NOMO-1 treated with DMSO at 0.1 percent for 48 hours (cell line): ENCODE results near the gene C2orf81.
"Not testable (repeated sequence)": the region's sequence is repeated elsewhere in the genome, so short reads cannot be mapped to it uniquely, and the experiment has no call there.

ENCODE experiments used
- DNase-seq: peaks from one replicate; lab custom pipeline; 2025; ENCODE audit not compliant: unreplicated experiment; lab: John Stamatoyannopoulos, UW

C2orf81 gene

GRCh38 chr2:74421221-74421870 lies at the start of gene C2orf81, which contains the start of gene WDR54:
TSS of gene C2orf81 (minus strand) at chr2:74421619. CDS start at chr2:74421560, 59 bp downstream.
TSS of gene WDR54 (plus strand) at chr2:74421730. CDS start at chr2:74422154, 424 bp downstream.
- DNase-seq = peak; percentile 88

GRCh38 chr2:74470742-74471141 lies 49.3 kb upstream of the C2orf81 start:
- DNase-seq = not testable (repeated sequence)

GRCh38 chr2:74464406-74464805 lies 43.0 kb upstream of the C2orf81 start:
- DNase-seq = no peak

GRCh38 chr2:74462786-74463105 lies 41.3 kb upstream of the C2orf81 start:
- DNase-seq = no peak

DNA sequence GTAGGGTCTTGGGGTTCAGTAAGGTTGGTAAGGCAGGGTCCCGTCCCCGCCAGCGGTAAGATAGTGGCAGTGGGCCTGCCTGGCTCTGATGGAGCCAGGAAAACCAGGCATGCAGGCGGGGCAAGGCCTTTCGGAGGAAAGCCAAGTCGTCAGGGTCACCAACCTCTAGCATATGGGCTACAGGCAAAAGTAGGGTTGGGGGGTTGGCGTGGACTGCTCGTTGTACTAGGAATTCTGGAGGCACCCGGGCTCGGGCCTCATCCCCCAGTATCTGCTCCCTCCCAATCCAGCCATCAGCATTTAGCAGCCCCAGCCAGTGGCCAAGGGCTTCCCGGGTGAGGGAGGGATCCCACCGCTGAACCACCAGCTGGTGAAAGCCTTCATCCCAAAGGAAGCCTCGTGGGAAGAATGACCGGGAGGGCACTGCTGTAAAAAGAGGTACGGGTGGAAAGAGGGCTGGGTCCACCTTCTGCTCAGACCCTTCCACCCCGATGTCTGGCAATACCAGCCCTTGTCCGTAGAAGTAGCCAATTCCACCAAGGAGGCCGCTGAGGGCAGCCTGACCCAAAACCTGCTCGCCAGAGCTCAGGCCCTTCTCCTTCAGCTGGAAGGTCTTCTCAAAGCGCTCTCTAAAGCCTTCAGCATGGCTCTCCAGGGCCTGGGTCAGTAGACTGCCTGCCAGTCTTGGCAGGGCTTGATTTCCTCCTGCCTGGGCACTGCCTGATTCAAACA lies 40.8 kb upstream of the C2orf81 start:
- no peak for DNase-seq

DNA sequence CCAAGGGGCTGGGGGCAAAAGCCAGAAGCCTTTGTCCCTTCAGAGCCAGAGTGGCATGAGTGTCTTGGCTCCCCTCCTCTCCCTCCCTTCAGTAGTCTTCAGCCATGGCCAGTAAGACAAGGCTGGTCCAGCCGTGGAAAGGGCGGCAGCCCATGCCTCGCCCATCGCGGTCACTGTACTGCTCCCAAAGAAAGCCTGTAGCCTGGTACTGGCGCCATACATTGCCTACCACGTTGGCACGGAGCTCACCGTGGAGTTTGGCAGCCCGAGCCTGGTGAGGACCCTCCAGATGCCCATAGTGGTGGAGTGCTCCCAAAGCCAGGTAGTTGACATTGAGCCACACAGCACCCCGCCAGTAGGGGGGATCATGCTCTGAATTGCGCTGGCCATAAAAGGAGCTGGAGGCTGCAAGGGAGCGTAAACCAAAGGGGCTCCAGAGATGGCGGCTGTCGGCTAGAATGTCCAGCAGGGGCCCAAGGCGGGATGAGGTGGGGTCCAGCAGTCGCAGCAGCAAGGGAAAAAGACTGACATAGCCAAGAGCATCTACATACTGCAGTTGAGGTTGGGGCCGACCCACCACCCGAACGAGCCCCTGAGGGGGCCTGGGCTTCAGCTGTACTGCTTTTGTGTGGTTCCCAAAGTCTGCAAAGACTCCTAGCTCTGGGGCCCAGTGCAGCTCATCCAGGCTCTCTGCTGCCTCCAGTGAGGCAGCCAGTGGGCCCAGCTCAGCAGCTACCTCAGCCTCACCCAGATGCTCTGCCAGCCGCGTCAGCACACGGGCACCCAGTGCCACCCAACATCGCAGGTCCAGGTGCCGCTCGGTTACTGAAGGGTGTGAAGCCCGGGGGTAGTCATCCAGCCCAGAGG lies 40.0 kb upstream of the C2orf81 start:
- no peak for DNase-seq

DNA sequence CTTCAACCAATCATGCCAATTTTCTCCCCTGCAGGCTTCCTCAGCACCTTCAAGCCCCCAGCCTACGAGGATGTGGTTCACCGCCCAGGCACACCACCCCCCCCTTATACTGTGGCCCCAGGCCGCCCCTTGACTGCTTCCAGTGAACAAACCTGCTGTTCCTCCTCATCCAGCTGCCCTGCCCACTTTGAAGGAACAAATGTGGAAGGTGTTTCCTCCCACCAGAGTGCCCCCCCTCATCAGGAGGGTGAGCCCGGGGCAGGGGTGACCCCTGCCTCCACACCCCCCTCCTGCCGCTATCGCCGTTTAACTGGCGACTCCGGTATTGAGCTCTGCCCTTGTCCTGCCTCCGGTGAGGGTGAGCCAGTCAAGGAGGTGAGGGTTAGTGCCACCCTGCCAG lies 38.8 kb upstream of the C2orf81 start:
- DNase-seq = not testable (repeated sequence)

- not testable (repeated sequence) for DNase-seq
Observed at GRCh38 chr2:74459503-74460118, 38.2 kb upstream of the C2orf81 start.

- no peak for DNase-seq
Observed at GRCh38 chr2:74458938-74459363, 37.5 kb upstream of the C2orf81 start.

- DNase-seq = peak; percentile 100
Observed at GRCh38 chr2:74458132-74458937, 36.9 kb upstream of the C2orf81 start, which contains the start of gene WBP1. TSS of gene WBP1 (plus strand) at chr2:74458438. CDS start at chr2:74458603, 165 bp downstream.

GRCh38 chr2:74457549-74458131 lies 36.2 kb upstream of the C2orf81 start:
- no peak for DNase-seq

DNA sequence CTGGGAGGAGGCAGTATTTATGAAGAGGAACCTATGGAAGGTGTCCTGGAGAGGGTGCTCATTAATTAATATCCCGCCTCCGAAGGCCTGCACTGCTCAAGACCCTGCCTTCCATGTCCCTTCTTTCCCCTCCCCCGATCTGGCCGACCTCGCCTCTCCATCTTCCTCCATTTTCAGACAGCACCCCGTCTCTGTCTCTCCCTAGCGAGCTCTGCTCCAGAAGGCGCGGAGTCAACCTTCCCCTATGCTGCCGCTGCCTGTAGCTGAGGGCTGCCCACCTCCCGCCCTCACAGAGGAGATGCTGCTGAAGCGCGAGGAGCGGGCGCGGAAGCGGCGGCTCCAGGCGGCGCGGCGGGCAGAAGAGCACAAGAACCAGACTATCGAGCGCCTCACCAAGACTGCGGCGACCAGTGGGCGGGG lies 35.7 kb upstream of the C2orf81 start:
- DNase-seq = peak; percentile 45

DNA sequence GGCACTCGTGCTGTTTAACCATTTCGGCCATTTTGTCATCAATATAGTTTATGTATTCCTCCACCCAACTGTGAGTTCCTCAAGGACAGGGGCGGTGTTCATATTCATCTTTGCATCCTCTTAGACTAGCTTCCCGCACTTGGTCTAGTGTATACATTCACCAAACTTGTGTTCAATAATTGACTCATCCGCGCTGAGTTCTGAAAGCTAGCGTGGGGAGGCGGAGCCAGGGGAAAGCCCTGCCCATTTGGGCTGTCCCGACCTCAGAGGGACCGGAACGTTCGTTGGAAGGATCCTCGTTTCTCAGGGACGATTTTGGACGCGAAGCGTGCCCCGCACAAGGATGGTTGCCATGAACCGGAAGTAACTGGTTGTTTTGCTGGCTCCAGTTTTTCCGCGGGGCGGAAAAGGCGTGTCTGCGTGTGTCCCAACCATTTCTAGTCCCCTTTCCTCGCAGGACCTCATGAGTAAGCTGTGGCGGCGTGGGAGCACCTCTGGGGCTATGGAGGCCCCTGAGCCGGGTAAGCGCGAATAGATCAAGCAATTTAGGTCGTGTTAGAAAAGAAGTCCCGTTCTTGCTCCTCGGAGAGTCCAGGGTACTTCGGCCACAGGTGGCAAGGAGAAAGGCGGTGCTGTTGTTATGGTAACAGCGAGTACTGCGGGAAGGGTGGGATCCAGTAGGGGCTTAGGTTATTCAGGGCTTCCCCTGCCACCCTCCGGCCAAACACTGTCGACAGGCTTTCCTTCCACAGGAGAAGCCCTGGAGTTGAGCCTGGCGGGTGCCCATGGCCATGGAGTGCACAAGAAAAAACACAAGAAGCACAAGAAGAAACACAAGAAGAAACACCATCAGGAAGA lies 33.5 kb upstream of the C2orf81 start, which contains the start of gene INO80B:
Gene INO80B, plus strand, starts transcription at position 434 of the 858 bp plus-strand sequence. Its CDS starts 30 bp downstream, at position 464.
- DNase-seq = peak; percentile 96

GRCh38 chr2:74450570-74451190 lies 29.3 kb upstream of the C2orf81 start:
- DNase-seq = no peak

GRCh38 chr2:74448771-74449170 lies 27.4 kb upstream of the C2orf81 start:
- no peak for DNase-seq

- no peak for DNase-seq
Observed at GRCh38 chr2:74447230-74447999, 26.0 kb upstream of the C2orf81 start.

GRCh38 chr2:74444498-74445318 lies 23.3 kb upstream of the C2orf81 start:
- no peak for DNase-seq
